ENCODE measurements around the gene MRPL19.
A peak's percentile ranks its signal among the peaks of the same experiment; 100 is the strongest.

Gene MRPL19

GRCh38 chr2:75608684-75609333 lies 37.8 kb upstream of the MRPL19 start:
- H3K4me3 Mint-ChIP-seq, result peak overlapping the region; percentile 46 to 64
- H3K4me1 Mint-ChIP-seq, result peaks cover 15 to 29% of the 10 kb centered on the region in 2 donors
- peaks cover 66 to 74% of the 10 kb centered on the region in 2 donors for H3K27me3 Mint-ChIP-seq
- no peak overlapping the region for H3K27ac Mint-ChIP-seq
- ATAC-seq (replicated peaks) (peak; percentile 63 to 68), DNase-seq (peak; percentile 35)
- no peaks in the 10 kb centered on the region for H3K36me3 Mint-ChIP-seq
- H3K9me3 Mint-ChIP-seq, result peaks cover 0 to 2% of the 10 kb centered on the region in 2 donors

DNA sequence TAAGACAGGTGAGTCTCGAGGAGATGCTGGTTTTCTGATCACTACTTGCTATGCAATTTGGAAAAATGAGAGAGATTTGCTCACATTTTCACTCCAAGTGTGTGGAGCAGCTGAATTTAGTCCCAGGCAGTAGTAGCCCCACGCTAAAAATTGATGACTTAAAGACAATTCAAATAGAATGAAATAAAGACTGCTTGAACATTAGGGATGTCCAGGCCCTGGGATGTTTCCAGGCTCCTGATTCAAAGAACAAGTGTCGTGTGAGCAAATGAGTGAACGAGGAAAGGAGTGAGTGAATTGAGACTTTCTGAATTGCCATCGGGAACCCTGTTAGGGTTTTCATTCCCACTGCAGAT lies 37.3 kb upstream of the MRPL19 start:
- Mint-ChIP-seq H3K4me3 (no peak overlapping the region), H3K9me3 (peaks cover 0 to 2% of the 10 kb centered on the region in 2 donors), H3K36me3 (no peaks in the 10 kb centered on the region), H3K4me1 (peaks cover 15 to 29% of the 10 kb centered on the region in 2 donors), H3K27me3 (peaks cover 66 to 74% of the 10 kb centered on the region in 2 donors), H3K27ac (no peak overlapping the region)
- no peak for DNase-seq
- no peak for ATAC-seq (replicated peaks)

- Mint-ChIP-seq H3K27ac (no peak overlapping the region), H3K27me3 (peaks cover 61 to 74% of the 10 kb centered on the region in 2 donors)
- no peak for ATAC-seq (replicated peaks)
Measured at GRCh38 chr2:75609937-75610508, 36.6 kb upstream of the MRPL19 start.

GRCh38 chr2:75610671-75611070 lies 35.9 kb upstream of the MRPL19 start:
- Mint-ChIP-seq H3K27me3 (peaks cover 58 to 73% of the 10 kb centered on the region in 2 donors), H3K9me3 (peaks cover 0 to 2% of the 10 kb centered on the region in 2 donors), H3K27ac (no peak overlapping the region), H3K4me1 (peaks cover 10 to 20% of the 10 kb centered on the region in 2 donors), H3K36me3 (no peaks in the 10 kb centered on the region), H3K4me3 (no peak overlapping the region)
- no peak for DNase-seq
- ATAC-seq (replicated peaks), result no peak

More at GRCh38 chr2:75609937-75610508, 36.6 kb upstream of the MRPL19 start:
- DNase-seq, result no peak
- Mint-ChIP-seq H3K9me3 (peaks cover 0 to 2% of the 10 kb centered on the region in 2 donors), H3K36me3 (no peaks in the 10 kb centered on the region), H3K4me1 (peaks cover 11 to 22% of the 10 kb centered on the region in 2 donors), H3K4me3 (no peak overlapping the region)

- H3K27ac Mint-ChIP-seq, result no peak overlapping the region
- H3K27me3 Mint-ChIP-seq, result peaks cover 48 to 60% of the 10 kb centered on the region in 2 donors
- ATAC-seq (replicated peaks), result no peak
- H3K36me3 Mint-ChIP-seq, result no peaks in the 10 kb centered on the region
- peaks cover 10 to 14% of the 10 kb centered on the region in 2 donors for H3K4me1 Mint-ChIP-seq
- H3K9me3 Mint-ChIP-seq, result peaks cover 0 to 4% of the 10 kb centered on the region in 2 donors
- no peak for DNase-seq
- no peak overlapping the region for H3K4me3 Mint-ChIP-seq
Measured at GRCh38 chr2:75612108-75612861, 34.3 kb upstream of the MRPL19 start.

DNA sequence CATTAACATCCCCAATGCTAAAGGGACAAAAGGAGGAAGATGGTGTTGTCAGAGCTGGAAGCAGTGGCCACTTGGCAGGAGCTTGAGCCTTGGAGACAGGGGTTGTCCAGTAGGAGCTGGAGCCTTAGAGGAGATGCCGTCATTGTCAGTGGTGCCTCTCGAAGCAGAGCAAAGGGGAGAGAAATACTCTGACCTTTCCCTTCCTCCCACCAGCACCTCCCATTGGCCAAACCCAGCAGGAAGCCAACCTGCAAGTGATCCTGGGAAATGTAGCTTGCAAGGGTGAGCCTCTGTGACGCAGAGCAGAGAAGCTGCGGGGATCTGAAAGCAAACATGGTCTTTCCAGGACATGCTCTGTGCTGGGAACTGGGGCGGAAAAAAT lies 33.7 kb upstream of the MRPL19 start:
- Mint-ChIP-seq H3K4me1 (peaks cover 8 to 10% of the 10 kb centered on the region in 2 donors), H3K27me3 (peaks cover 43 to 61% of the 10 kb centered on the region in 2 donors), H3K27ac (no peak overlapping the region), H3K9me3 (peaks cover 0 to 5% of the 10 kb centered on the region in 2 donors), H3K36me3 (no peaks in the 10 kb centered on the region), H3K4me3 (no peak overlapping the region)
- DNase-seq (no peak), ATAC-seq (replicated peaks) (no peak)

GRCh38 chr2:75614162-75614651 lies 32.4 kb upstream of the MRPL19 start:
- Mint-ChIP-seq H3K4me3 (no peak overlapping the region), H3K4me1 (peaks cover 0 to under 1% of the 10 kb centered on the region in 2 donors), H3K9me3 (peaks cover 0 to 6% of the 10 kb centered on the region in 2 donors), H3K36me3 (no peaks in the 10 kb centered on the region), H3K27me3 (peaks cover 35 to 60% of the 10 kb centered on the region in 2 donors), H3K27ac (no peak overlapping the region)
- ATAC-seq (replicated peaks) (no peak), DNase-seq (no peak)

DNA sequence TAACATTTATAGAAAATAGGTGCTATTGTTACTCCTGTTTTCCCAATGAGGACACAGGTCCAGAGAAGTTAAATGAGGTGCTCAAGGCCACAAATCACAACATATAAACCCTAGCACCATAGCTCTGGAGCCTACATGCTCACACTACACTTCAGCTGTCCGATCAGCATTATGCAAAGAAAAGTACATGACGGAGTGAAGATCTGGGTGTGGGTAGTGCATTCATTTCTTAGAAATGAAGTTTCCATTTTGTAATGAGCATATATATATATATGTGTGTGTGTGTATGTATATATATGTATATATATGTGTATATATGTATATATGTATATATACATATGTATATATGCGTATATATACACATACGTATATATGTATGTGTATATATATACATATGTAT lies 30.2 kb upstream of the MRPL19 start:
- no peak overlapping the region for H3K4me3 Mint-ChIP-seq
- H3K4me1 Mint-ChIP-seq, result no peaks in the 10 kb centered on the region
- no peak overlapping the region for H3K27ac Mint-ChIP-seq
- H3K36me3 Mint-ChIP-seq, result no peaks in the 10 kb centered on the region
- peaks cover 0 to 6% of the 10 kb centered on the region in 2 donors for H3K9me3 Mint-ChIP-seq
- DNase-seq, result no peak
- ATAC-seq (replicated peaks), result no peak
- H3K27me3 Mint-ChIP-seq, result peaks cover 25 to 53% of the 10 kb centered on the region in 2 donors

DNA sequence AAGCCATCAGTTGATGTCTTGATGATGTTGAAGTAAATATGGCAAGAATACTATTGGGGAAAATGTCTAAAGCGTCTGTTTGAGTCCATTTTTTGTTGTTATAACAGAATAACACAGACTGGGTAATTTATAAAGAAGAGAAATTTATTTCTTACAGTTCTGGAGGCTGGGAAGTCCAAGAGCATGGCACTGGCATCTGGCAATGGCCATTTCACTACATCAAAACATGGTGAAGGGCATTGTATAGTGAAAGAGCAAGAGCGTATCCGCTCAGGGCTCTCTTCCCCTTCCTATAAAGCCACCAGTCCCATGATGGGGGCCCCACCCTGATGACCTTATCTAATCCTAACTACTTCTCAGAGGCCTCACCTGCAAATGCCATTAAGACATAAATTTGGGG lies 29.6 kb upstream of the MRPL19 start:
- DNase-seq, result no peak
- Mint-ChIP-seq H3K27me3 (peaks cover 20 to 52% of the 10 kb centered on the region in 2 donors), H3K4me3 (no peak overlapping the region), H3K27ac (no peak overlapping the region), H3K4me1 (no peaks in the 10 kb centered on the region), H3K9me3 (peaks cover 0 to 4% of the 10 kb centered on the region in 2 donors), H3K36me3 (no peaks in the 10 kb centered on the region)
- ATAC-seq (replicated peaks), result no peak

DNA sequence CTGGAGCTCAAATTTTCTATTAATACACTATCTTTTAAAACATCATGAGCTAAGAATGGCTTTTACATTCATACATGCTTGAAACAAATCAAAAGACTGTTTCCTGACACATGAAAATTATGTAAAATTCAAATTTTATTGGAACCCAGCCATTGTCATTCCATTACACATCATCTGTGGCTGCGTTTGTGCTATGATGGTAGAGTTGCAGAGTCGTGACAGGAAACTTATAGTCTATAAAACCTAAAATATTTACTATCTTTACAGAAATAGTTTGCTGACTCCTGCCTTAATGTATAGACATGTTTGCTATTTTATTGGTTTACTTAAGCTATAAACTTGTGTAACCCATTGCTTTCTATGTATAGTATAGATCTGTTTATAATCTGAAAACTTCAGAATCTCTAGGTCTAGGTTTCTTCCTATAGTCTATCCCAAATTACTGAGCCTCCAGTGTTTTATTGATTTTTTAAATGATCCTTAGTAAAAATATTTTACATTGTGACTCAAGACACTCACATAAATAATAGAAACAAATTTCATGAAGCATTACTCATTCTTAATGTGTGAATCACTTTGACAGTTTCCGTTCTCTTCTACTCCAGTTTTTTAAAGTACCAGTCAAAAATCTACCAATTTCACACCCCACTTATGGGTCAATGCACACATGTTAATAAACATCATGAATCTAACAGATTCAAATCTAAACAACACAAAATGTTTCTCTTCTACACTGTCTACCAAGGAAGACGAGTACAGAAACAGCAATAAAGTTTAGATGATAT lies 26.4 kb upstream of the MRPL19 start:
- Mint-ChIP-seq H3K27me3 (peaks cover 19 to 55% of the 10 kb centered on the region in 2 donors), H3K27ac (no peak overlapping the region), H3K36me3 (no peaks in the 10 kb centered on the region), H3K4me1 (no peaks in the 10 kb centered on the region), H3K4me3 (no peak overlapping the region), H3K9me3 (peaks cover 0 to 4% of the 10 kb centered on the region in 2 donors)
- DNase-seq (no peak), ATAC-seq (replicated peaks) (no peak)

DNA sequence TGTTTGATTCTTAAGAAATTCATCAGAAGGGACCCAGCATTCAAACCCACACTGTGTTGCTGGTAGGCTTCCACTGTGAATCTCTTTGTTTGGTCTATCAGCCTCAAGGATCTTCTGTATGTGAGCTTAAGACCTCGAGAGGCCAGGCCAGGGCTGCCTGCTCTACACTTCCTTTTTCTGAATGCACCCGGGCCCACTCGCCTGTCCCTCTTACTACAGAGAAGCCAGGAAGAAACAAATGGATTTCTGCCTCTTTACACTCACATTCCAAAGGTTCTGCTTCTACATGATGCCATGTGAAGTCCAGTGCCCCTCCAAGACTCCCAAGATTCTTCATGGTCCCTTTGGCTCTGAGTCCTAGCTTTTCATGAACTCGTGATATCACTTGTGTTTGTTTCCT lies 25.4 kb upstream of the MRPL19 start:
- no peaks in the 10 kb centered on the region for H3K36me3 Mint-ChIP-seq
- peaks cover 20 to 62% of the 10 kb centered on the region in 2 donors for H3K27me3 Mint-ChIP-seq
- H3K4me3 Mint-ChIP-seq, result no peak overlapping the region
- no peak overlapping the region for H3K27ac Mint-ChIP-seq
- peaks cover 0 to 4% of the 10 kb centered on the region in 2 donors for H3K9me3 Mint-ChIP-seq
- H3K4me1 Mint-ChIP-seq, result no peaks in the 10 kb centered on the region
- ATAC-seq (replicated peaks) (no peak), DNase-seq (no peak)

GRCh38 chr2:75622500-75622899 lies 24.1 kb upstream of the MRPL19 start:
- Mint-ChIP-seq H3K4me1 (no peaks in the 10 kb centered on the region), H3K36me3 (no peaks in the 10 kb centered on the region), H3K27ac (no peak overlapping the region), H3K27me3 (peaks cover 24 to 61% of the 10 kb centered on the region in 2 donors), H3K4me3 (no peak overlapping the region), H3K9me3 (peaks cover 0 to 2% of the 10 kb centered on the region in 2 donors)
- ATAC-seq (replicated peaks) (no peak), DNase-seq (no peak)

DNA sequence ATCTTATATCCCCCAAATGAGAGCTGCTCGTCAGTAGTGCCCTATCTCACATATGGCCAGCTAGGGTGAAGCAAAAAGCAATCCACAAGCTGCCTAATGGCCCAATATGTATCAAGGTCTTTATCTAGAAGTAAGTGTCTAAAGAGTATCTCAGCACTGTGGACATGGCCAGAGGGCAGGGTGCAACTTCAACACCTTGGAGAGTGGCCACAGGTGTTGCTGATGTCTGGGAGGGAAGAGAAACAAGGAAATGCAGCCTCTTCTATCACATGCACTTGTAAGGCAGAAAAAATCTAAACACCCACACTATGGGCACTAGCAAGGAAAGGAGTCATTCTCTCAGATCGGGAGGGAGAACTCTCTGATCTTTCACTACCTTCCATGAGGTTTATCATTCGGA lies 23.7 kb upstream of the MRPL19 start:
- DNase-seq, result no peak
- H3K27me3 Mint-ChIP-seq, result peaks cover 24 to 57% of the 10 kb centered on the region in 2 donors
- no peak overlapping the region for H3K27ac Mint-ChIP-seq
- H3K4me1 Mint-ChIP-seq, result no peaks in the 10 kb centered on the region
- H3K9me3 Mint-ChIP-seq, result peaks cover 0 to under 1% of the 10 kb centered on the region in 2 donors
- H3K4me3 Mint-ChIP-seq, result no peak overlapping the region
- no peak for ATAC-seq (replicated peaks)
- H3K36me3 Mint-ChIP-seq, result no peaks in the 10 kb centered on the region
